ENCODE measurements around the gene ACTL9. TPM values are rescaled to one million over a fixed set of nuclear protein-coding genes. Genes with fewer than 3 reads are reported as not detected.

ACTL9 gene
- total RNA-seq, 1 donor from 2014 or later = not detected

- no peak overlapping the region for H3K9ac ChIP-seq (ENCODE audit: low read length)
- Mint-ChIP-seq H3K27ac (ENCODE audit: unreplicated experiment) (no peak overlapping the region), H3K9me3 (ENCODE audit: unreplicated experiment) (peaks cover 22% of the 10 kb centered on the region), H3K27me3 (ENCODE audit: low read depth, unreplicated experiment) (no peaks in the 10 kb centered on the region), H3K36me3 (ENCODE audit: low read depth, unreplicated experiment) (no peaks in the 10 kb centered on the region), H3K4me3 (ENCODE audit: unreplicated experiment) (no peak overlapping the region), H3K4me1 (ENCODE audit: low read depth, unreplicated experiment) (no peaks in the 10 kb centered on the region)
- H3K27me3 ChIP-seq (ENCODE audit: insufficient read depth, low read length) = no peaks in the 10 kb centered on the region
- H3K4me3 ChIP-seq (ENCODE audit: insufficient read depth, low read depth, low read length) = no peak overlapping the region
- H4K20me1 ChIP-seq (ENCODE audit: insufficient read depth, low read length) = no peaks in the 10 kb centered on the region
- H2AFZ ChIP-seq (ENCODE audit: low read depth, low read length) = no peak overlapping the region
- H3K79me2 ChIP-seq (ENCODE audit: insufficient read depth, low read length) = no peaks in the 10 kb centered on the region
- peaks cover 7% of the 10 kb centered on the region for H3K9me3 ChIP-seq (ENCODE audit: insufficient read depth, low read depth, low read length)
- no peaks in the 10 kb centered on the region for H3K4me1 ChIP-seq (ENCODE audit: insufficient read depth, low read length)
- TF ChIP-seq EZH2 (IDR thresholded peaks at IDR 0.05; ENCODE audit: insufficient read depth, low read length) (no peak), CTCF (IDR thresholded peaks at IDR 0.05; ENCODE audit: insufficient read depth, low read depth, low read length) (no peak)
- DNase-seq (ENCODE audit: low read depth) (no peak), FAIRE-seq (no peak)
- H3K36me3 ChIP-seq (ENCODE audit: insufficient read depth, low read length) = no peaks in the 10 kb centered on the region
- H3K4me2 ChIP-seq (ENCODE audit: low read length) = no peak overlapping the region
- H3K27ac ChIP-seq (ENCODE audit: low read depth, low read length) = no peak overlapping the region
Observed at GRCh38 chr19:8731428-8732169, 33.0 kb upstream of the ACTL9 start.

GRCh38 chr19:8724276-8724675, 25.7 kb upstream of the ACTL9 start:
- peaks cover 13% of the 10 kb centered on the region for H3K9me3 Mint-ChIP-seq (ENCODE audit: unreplicated experiment)

More at GRCh38 chr19:8724276-8724675, 25.7 kb upstream of the ACTL9 start:
- H2AFZ ChIP-seq (ENCODE audit: low read depth, low read length) = no peak overlapping the region
- Mint-ChIP-seq H3K36me3 (ENCODE audit: low read depth, unreplicated experiment) (no peaks in the 10 kb centered on the region), H3K27ac (ENCODE audit: unreplicated experiment) (no peak overlapping the region), H3K27me3 (ENCODE audit: low read depth, unreplicated experiment) (no peaks in the 10 kb centered on the region), H3K4me1 (ENCODE audit: low read depth, unreplicated experiment) (no peaks in the 10 kb centered on the region), H3K4me3 (ENCODE audit: unreplicated experiment) (no peak overlapping the region)
- no peak overlapping the region for H3K4me3 ChIP-seq (ENCODE audit: insufficient read depth, low read depth, low read length)
- no peaks in the 10 kb centered on the region for H4K20me1 ChIP-seq (ENCODE audit: insufficient read depth, low read length)
- no peak overlapping the region for H3K9ac ChIP-seq (ENCODE audit: low read length)
- H3K4me1 ChIP-seq (ENCODE audit: insufficient read depth, low read length) = no peaks in the 10 kb centered on the region
- peaks cover 9% of the 10 kb centered on the region for H3K9me3 ChIP-seq (ENCODE audit: insufficient read depth, low read depth, low read length)
- DNase-seq (ENCODE audit: low read depth) (no peak), FAIRE-seq (no peak)
- H3K27me3 ChIP-seq (ENCODE audit: insufficient read depth, low read length) = no peaks in the 10 kb centered on the region
- H3K79me2 ChIP-seq (ENCODE audit: insufficient read depth, low read length) = no peaks in the 10 kb centered on the region
- no peak overlapping the region for H3K4me2 ChIP-seq (ENCODE audit: low read length)
- no peak for TF ChIP-seq EZH2 (IDR thresholded peaks at IDR 0.05; ENCODE audit: insufficient read depth, low read length)
- TF ChIP-seq CTCF (IDR thresholded peaks at IDR 0.05; ENCODE audit: insufficient read depth, low read depth, low read length) = no peak
- no peak overlapping the region for H3K27ac ChIP-seq (ENCODE audit: low read depth, low read length)
- H3K36me3 ChIP-seq (ENCODE audit: insufficient read depth, low read length) = no peaks in the 10 kb centered on the region
